Measurements from ENCODE around the gene BEND3.

BEND3 gene

GRCh38 chr6:107083921-107084320 is 31.4 kb downstream of the BEND3 start:
- DNase-seq (ENCODE audit: low read depth in 2 of 2, low spot score in 1 of 2): no peak

GRCh38 chr6:107083047-107083768 is 32.1 kb downstream of the BEND3 start:
- no peak for DNase-seq (ENCODE audit: low read depth in 2 of 2, low spot score in 1 of 2)

DNA sequence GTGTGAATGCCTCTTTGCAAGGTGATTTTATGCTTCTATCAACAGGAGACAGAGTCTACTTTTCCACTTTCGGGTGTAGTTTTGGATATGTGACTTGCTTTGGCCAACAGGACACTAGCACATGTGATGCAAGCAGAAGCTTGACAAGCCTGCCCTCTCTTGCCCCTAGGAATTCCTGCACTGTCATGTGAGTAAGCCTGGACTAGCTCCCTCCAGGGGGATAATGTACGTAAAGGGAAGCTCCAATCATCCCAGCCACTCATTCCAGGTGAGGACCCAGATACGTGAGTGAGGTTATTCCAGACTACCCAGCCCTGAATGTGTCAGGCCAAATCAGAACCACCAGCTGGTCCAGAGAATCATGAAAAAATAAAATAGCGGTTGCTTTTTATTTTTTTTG is 33.3 kb downstream of the BEND3 start:
- DNase-seq (ENCODE audit: low read depth in 2 of 2, low spot score in 1 of 2): no peak

GRCh38 chr6:107080036-107080435 is 35.3 kb downstream of the BEND3 start:
- DNase-seq (ENCODE audit: low read depth in 2 of 2, low spot score in 1 of 2): no peak

DNA sequence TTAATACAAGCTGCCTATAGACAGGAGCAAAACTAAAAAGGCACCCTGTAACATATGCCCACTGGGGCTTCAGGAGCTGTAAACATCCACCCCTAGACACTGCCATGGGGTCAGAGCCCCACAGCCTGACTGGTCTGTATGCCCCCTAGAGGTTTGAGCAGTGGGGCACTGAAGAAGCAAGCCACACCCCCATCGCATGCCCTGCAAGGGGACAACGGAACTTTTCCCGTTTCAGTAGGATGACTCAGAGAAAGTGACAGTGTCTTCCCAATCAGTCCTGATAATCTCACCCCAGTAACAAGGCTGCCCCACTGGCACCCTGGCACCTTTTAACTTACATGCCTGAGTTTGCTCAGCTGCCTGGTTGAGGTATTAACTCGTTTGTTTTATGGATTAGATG is 35.9 kb downstream of the BEND3 start:
- DNase-seq (ENCODE audit: low read depth in 2 of 2, low spot score in 1 of 2): no peak

GRCh38 chr6:107077710-107078109 is 37.6 kb downstream of the BEND3 start:
- no peak for DNase-seq (ENCODE audit: low read depth in 2 of 2, low spot score in 1 of 2)

- no peak for DNase-seq (ENCODE audit: low read depth in 2 of 2, low spot score in 1 of 2)
These were observed 39.3 kb downstream of the BEND3 start for GRCh38 chr6:107075951-107076381.

- no peak for DNase-seq (ENCODE audit: low read depth in 2 of 2, low spot score in 1 of 2)
These were observed 44.6 kb downstream of the BEND3 start for GRCh38 chr6:107070686-107071085.

DNA sequence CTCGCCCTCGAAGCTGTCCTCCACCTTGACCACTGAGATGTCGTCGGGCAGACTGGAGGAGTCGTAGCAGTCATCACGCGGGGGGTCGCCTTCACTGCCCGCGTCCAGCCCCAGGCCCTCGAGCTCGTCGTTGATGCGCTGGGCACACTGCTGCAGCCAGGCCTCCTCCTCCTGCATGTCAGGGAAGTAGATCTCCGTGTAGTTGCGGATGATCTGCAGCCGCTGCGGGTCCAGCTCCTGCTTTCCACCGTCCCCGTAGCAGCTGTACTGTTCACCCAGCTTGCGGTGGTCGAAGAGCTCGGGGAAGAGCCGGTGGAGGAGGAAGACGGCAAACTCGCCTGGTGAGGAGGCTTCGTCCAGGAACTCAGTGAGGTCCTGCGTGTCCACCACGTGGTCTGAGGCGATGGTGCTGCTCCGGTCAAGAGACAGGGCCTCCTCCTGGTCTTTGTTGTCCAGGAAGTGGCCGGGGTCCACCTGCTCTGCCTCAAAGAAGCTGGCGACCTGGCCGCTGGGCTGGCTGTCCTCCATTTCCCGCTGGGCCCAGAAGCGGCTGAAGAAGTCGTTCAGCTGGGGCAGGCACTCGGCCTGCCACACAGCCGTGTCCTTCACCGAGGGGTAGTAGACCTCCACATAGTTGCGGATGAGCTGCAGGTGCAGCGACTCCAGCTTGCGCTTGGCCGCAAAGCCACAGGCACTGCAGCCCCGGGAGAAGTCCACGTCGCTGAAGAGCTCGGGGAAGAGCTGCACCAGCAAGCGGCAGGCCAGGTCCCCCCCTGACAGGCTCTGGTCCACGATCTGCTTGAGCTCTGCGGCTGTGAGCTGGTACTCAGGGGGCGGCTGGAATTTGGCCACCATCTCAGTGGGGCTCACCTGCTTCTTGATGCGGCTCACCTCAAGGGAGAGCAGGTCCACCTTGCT is 45.4 kb downstream of the BEND3 start:
- DNase-seq (ENCODE audit: low read depth in 2 of 2, low spot score in 1 of 2): no peak

GRCh38 chr6:107068691-107069630 is 46.4 kb downstream of the BEND3 start:
- no peak for DNase-seq (ENCODE audit: low read depth in 2 of 2, low spot score in 1 of 2)

GRCh38 chr6:107066697-107067659 is 48.3 kb downstream of the BEND3 start:
- DNase-seq (ENCODE audit: low read depth in 2 of 2, low spot score in 1 of 2): no peak

DNA sequence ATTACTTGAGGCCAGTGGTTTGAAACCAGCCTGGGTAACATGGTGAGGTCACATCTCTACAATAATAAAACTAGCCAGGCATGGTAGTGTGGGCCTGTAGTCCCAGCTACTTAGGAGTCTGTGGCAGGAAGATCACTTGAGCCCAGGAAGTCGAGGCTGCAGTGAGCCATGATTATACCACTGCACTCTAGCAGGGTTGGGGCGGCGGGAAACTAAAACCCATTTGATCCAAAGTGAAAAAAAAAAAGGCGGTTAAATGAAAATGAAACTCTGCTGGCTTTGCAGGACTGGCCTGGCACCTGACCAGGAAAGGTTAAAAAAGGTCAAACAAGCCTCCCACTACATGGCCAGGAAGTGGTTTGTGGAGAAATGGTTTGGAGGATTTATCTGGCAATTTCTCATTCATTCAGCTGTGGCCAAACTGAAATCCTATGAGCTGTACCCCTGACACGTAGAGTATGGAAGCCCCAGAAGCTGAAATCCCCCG is 50.7 kb downstream of the BEND3 start:
- DNase-seq (ENCODE audit: low read depth in 2 of 2, low spot score in 1 of 2): no peak

- no peak for DNase-seq (ENCODE audit: low read depth in 2 of 2, low spot score in 1 of 2)
These were observed 52.6 kb downstream of the BEND3 start for GRCh38 chr6:107062691-107063090.

GRCh38 chr6:107061125-107062020 is 53.9 kb downstream of the BEND3 start:
- no peak for DNase-seq (ENCODE audit: low read depth in 2 of 2, low spot score in 1 of 2)

DNA sequence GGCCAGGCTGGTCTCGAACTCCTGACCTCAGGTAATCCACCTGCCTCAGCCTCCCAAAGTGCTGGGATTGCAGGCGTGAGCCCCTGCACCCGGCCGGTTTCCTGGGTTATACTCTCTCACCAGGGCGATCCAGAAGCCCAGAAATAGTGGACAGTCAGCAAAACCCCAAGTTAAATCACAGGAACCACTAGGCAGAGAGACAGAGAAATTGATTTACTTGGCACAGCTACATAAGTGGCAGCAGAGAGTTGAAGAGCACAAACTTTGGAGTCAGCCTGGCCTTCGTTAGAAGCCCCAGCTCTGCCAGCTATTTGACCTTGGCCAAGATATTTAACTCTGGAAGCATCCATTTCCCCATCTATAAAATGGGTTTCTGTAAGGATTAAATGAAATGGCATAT is 54.6 kb downstream of the BEND3 start:
- DNase-seq (ENCODE audit: low read depth in 2 of 2, low spot score in 1 of 2): no peak

GRCh38 chr6:107059606-107060005 is 55.7 kb downstream of the BEND3 start:
- DNase-seq (ENCODE audit: low read depth in 2 of 2, low spot score in 1 of 2): no peak

DNA sequence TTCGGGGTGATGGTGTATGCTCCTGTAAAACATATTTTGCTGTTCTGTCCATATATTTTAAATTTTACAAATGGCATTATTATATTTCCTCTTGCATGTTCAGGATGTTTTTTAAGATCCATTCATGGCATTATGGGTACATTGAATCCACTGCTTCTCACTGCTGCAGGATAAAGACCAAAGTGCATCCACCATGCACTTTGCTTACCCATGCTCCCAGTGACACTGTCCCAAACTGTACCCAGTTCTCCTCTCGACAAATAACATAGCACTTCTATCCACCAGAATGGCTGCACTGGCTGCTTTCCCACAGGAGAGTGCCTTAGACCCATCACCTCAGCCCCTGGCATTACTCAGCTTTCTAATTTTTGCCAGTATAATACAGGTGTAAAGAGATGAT is 57.6 kb downstream of the BEND3 start:
- DNase-seq (ENCODE audit: low read depth in 2 of 2, low spot score in 1 of 2): no peak

GRCh38 chr6:107056796-107057195 is 58.5 kb downstream of the BEND3 start:
- no peak for DNase-seq (ENCODE audit: low read depth in 2 of 2, low spot score in 1 of 2)

DNA sequence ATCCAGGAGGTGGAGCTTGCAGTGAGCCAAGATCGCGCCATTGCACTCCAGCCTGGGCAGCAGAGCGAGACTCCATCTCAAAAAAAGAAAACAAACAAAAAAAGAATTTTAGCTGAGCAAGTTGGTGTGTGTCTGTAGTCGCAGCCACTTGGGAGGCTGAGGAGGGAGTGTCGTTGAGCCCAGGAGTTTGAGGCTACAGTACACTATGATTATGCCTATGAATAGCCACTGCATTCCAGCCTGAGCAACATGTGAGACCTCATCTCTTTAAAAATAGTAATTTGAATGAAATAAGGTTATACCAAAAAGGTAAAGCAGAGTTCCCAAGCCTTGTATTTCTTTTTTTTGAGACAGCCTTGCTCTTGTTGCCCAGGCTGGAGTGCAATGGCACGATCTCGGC is 67.5 kb downstream of the BEND3 start:
- no peak for DNase-seq (ENCODE audit: low read depth in 2 of 2, low spot score in 1 of 2)
